ENCODE data around the gene PDS5B.

DNA sequence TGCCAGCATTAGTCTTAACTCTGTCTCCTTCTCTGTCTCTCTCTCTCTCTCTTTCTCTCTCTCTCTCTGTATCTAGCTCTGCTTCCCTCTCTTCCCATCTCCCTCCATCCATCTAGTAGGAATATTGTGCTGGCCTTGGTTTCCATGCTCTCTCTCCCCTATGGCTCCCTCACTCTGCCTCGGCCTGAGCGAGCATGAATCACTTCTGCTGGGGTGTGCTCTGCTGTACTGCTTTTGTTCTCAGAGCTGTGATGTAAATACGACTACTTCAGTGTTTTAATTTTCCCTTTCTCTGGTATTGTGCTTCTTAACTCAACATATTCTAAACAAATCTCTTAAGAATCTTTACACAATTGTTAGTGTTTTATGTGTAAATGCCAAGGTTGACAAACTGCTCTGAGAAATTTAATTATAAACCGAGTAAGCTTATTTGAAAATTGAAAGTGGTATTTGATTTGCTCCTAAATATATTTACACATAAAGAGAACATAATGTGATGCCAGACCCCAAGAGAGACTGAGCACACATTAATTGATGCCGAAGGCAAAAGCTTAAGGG is 218.5 kb downstream of the PDS5B start:
- TF ChIP-seq CBX1 (IDR thresholded peaks at IDR 0.05; ENCODE audit: low read depth) (no peak), ATF7 (IDR thresholded peaks at IDR 0.05) (no peak), ZZZ3 (IDR thresholded peaks at IDR 0.05) (no peak)
- TF ChIP-seq, protein P1, sequence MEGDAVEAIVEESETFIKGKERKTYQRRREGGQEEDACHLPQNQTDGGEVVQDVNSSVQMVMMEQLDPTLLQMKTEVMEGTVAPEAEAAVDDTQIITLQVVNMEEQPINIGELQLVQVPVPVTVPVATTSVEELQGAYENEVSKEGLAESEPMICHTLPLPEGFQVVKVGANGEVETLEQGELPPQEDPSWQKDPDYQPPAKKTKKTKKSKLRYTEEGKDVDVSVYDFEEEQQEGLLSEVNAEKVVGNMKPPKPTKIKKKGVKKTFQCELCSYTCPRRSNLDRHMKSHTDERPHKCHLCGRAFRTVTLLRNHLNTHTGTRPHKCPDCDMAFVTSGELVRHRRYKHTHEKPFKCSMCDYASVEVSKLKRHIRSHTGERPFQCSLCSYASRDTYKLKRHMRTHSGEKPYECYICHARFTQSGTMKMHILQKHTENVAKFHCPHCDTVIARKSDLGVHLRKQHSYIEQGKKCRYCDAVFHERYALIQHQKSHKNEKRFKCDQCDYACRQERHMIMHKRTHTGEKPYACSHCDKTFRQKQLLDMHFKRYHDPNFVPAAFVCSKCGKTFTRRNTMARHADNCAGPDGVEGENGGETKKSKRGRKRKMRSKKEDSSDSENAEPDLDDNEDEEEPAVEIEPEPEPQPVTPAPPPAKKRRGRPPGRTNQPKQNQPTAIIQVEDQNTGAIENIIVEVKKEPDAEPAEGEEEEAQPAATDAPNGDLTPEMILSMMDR (IDR thresholded peaks at IDR 0.05 in 2 of 3, conservative IDR thresholded peaks at IDR 0.05 in 1 of 3; ENCODE audit: insufficient read depth in 2 of 3, low read depth in 1 of 3, low read length in 3 of 3): no peak
